ENCODE results near the gene MUC5AC.

Gene MUC5AC

GRCh38 chr11:1200611-1201191 lies 42.9 kb downstream of the MUC5AC start:
- DNase-seq (ENCODE audit: low read depth in 2 of 2): no peak
- no peak for TF ChIP-seq CTCF (IDR thresholded peaks at IDR 0.05; ENCODE audit: low read depth, low read length)
- no peak overlapping the region for H3K4me3 ChIP-seq (replicated peaks in 1 of 2; ENCODE audit: low read depth in 2 of 2, low read length in 2 of 2)

GRCh38 chr11:1201395-1202153 lies 43.8 kb downstream of the MUC5AC start:
- no peak overlapping the region for H3K4me3 ChIP-seq (replicated peaks in 1 of 2; ENCODE audit: low read depth in 2 of 2, low read length in 2 of 2)
- no peak for TF ChIP-seq CTCF (IDR thresholded peaks at IDR 0.05; ENCODE audit: low read depth, low read length)
- peak in 1 of 2 donors; percentile 6 for DNase-seq (ENCODE audit: low read depth in 2 of 2)

GRCh38 chr11:1202154-1202775 lies 44.5 kb downstream of the MUC5AC start:
- TF ChIP-seq CTCF (IDR thresholded peaks at IDR 0.05; ENCODE audit: low read depth, low read length): no peak
- no peak for DNase-seq (ENCODE audit: low read depth in 2 of 2)
- H3K4me3 ChIP-seq (replicated peaks in 1 of 2; ENCODE audit: low read depth in 2 of 2, low read length in 2 of 2): no peak overlapping the region

GRCh38 chr11:1202776-1203504 lies 45.2 kb downstream of the MUC5AC start:
- no peak overlapping the region for H3K4me3 ChIP-seq (replicated peaks in 1 of 2; ENCODE audit: low read depth in 2 of 2, low read length in 2 of 2)
- DNase-seq (ENCODE audit: low read depth in 2 of 2): peak; percentile 32 to 47
- peak; percentile 94 for TF ChIP-seq CTCF (IDR thresholded peaks at IDR 0.05; ENCODE audit: low read depth, low read length)

- TF ChIP-seq CTCF (IDR thresholded peaks at IDR 0.05; ENCODE audit: low read depth, low read length): no peak
- no peak for DNase-seq (ENCODE audit: low read depth in 2 of 2)
These were observed 45.9 kb downstream of the MUC5AC start for GRCh38 chr11:1203505-1204271.

More at GRCh38 chr11:1203505-1204271, 45.9 kb downstream of the MUC5AC start:
- no peak overlapping the region for H3K4me3 ChIP-seq (replicated peaks in 1 of 2; ENCODE audit: low read depth in 2 of 2, low read length in 2 of 2)

All from cardiac fibroblast (primary cell).